BLaER1 treated with 17β-estradiol and CSF1 and Interleukin-3, amounts not matched to agents 10 nM and 100 nM (cell line): ENCODE results near the gene FBXO10.
A peak's percentile ranks its signal among the peaks of the same experiment; 100 is the strongest.
"Not testable (repeated sequence)": the region's sequence is repeated elsewhere in the genome, so short reads cannot be mapped to it uniquely, and the experiment has no call there.

Experiments
- H3K27ac ChIP-seq, 11 experiments: shearing (Covaris generic); formaldehyde crosslinking; 2 replicates each; pipeline ENCODE4 v1.8.1; 2022
- H3K27me3 ChIP-seq, 11 experiments: shearing (Covaris generic); formaldehyde crosslinking; 2 replicates each; pipeline ENCODE4 v1.8.1; 2022
- H3K36me3 ChIP-seq, 11 experiments: shearing (Covaris generic); formaldehyde crosslinking; 2 replicates each; pipeline ENCODE4 v1.8.1; 2022
- H3K4me1 ChIP-seq, 10 experiments: shearing (Covaris generic); formaldehyde crosslinking; 2 replicates each; pipeline ENCODE4 v1.8.1; 2022
- H3K4me2 ChIP-seq, 11 experiments: shearing (Covaris generic); formaldehyde crosslinking; 2 replicates each; pipeline ENCODE4 v1.8.1; 2022
- H3K4me3 ChIP-seq, 10 experiments: shearing (Covaris generic); formaldehyde crosslinking; 2 replicates each; pipeline ENCODE4 v1.8.1; 2022
- H3K9ac ChIP-seq, 11 experiments: shearing (Covaris generic); formaldehyde crosslinking; 2 replicates each; pipeline ENCODE4 v1.8.1; 2022
- H3K9me3 ChIP-seq, 11 experiments: shearing (Covaris generic); formaldehyde crosslinking; replicated peaks in 1 of 11; 2 replicates each; pipeline ENCODE4 v1.8.1; 2022
- H4K20me1 ChIP-seq, 11 experiments: shearing (Covaris generic); formaldehyde crosslinking; 2 replicates each; pipeline ENCODE4 v1.8.1; 2022
- Cebpa-rat ChIP-seq, 11 experiments: shearing (Covaris generic); IDR thresholded peaks; 2 replicates each; pipeline ENCODE4 v1.8.1; 2022

The FBXO10 gene

DNA sequence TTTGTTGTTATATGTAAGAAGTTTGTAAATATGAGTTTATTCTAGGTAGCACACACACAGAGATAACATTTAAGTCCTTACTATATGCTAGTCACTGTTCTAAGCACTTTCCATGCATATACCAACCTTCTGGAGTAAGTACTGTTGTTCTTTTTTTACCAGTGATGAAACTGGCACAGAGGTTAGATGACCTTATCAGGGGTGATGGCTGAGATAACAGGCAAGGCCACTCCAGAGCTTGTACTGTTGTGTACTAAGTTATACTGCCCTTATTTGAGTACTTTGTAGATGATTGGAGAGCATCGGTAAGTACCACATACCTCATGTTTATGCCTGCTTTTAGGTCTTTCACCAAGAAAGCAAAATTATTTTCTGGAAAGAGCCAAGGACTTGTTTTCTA lies 84.2 kb downstream of the FBXO10 start:
- H3K4me3 ChIP-seq: no peak overlapping the region
- TF ChIP-seq Cebpa-rat (IDR thresholded peaks at IDR 0.05): no peak
- H3K4me2 ChIP-seq: no peak overlapping the region
- H3K9me3 ChIP-seq: no peaks in the 10 kb centered on the region
- peaks cover 14 to 22% (median 20%) of the 10 kb centered on the region in 10 experiments for H3K4me1 ChIP-seq
- H4K20me1 ChIP-seq: peaks cover 0 to 58% (median 17%) of the 10 kb centered on the region in 11 experiments; a peak in 12 of 22 replicates
- no peak overlapping the region for H3K9ac ChIP-seq
- no peak overlapping the region for H3K27ac ChIP-seq
- H3K36me3 ChIP-seq: peaks cover 77 to 98% (median 93%) of the 10 kb centered on the region in 11 experiments
- H3K27me3 ChIP-seq: no peaks in the 10 kb centered on the region

DNA sequence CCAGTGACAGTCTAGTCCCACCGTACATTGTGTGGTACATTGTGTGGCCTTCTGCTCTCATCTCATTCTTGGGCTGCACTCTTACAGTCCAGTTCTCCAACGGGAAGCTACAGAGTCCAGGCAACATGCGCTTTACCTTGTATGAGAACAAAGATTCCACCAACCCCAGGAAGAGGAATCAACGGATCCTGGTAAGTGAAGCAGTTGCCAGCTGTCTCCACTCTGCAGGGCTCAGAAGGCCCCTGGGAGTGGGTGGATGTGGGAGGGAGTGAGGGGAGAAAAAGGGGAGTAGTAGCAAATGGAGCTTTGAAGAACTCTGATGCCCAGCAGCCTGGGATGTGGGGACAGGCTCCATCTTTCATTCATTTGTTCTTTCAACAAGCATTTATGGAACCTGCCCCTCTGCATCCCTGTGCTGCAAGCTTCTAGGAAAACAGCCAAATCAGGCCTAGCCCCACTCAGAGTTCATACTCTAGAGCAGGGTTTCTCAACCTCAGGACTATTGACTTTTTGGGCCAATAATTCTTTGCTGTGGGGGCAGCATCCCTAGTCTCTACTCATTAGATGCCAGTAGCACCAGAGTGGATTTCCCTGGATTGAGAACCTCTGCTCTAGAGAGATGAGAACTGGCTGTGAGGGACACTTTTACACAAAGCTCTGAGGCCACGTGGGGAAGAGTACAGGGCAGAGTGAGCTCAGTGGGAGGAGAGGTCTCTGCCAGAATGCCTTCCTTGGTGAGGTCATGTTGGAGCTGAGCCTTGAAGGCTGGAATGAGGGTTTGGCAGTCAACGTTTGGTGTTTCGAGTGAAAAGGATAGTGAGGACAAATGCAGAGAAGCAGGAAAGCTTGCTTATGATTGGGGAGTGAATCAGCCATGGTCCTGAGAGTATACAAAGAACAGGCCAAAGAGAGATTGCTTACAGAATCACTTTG lies 89.3 kb downstream of the FBXO10 start:
- Histone ChIP-seq H3K36me3 (peaks cover 29 to 47% (median 42%) of the 10 kb centered on the region in 11 experiments), H4K20me1 (peaks cover 0 to 32% (median 2%) of the 10 kb centered on the region in 11 experiments; a peak in 10 of 22 replicates), H3K27ac (peak overlapping the region in 10 of 11 experiments; percentile 59 to 88 (median 79); a peak in 21 of 22 replicates), H3K4me1 (peaks cover 25 to 37% (median 33%) of the 10 kb centered on the region in 10 experiments), H3K9ac (peak overlapping the region; percentile 80 to 93 (median 84)), H3K27me3 (no peaks in the 10 kb centered on the region), H3K4me3 (peak overlapping the region; percentile 69 to 92 (median 86)), H3K4me2 (peak overlapping the region; percentile 90 to 98 (median 96)), H3K9me3 (no peaks in the 10 kb centered on the region)
- TF ChIP-seq Cebpa-rat (IDR thresholded peaks at IDR 0.05): no peak

DNA sequence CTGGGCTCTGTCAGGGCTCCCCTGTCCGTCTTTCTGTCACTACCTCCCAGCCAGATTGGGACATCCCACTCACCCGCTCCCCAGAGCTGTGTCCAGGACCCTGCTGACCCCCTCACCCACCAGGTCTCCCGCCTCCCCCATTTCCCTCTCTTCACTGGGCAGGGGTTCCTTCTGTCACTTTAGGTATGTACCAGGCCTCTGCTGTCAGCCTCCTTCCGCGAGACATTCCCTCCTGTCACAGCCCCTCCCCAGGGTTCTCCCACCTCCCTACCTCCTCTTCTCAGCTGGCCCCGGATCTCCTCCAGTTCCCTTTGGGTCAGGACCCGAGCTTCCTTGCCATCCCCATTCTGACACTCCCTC lies 89.9 kb downstream of the FBXO10 start:
- Histone ChIP-seq H3K27ac (peak overlapping the region in 10 of 11 experiments; percentile 59 to 88 (median 79); a peak in 21 of 22 replicates), H3K36me3 (peaks cover 23 to 41% (median 36%) of the 10 kb centered on the region in 11 experiments)

DNA sequence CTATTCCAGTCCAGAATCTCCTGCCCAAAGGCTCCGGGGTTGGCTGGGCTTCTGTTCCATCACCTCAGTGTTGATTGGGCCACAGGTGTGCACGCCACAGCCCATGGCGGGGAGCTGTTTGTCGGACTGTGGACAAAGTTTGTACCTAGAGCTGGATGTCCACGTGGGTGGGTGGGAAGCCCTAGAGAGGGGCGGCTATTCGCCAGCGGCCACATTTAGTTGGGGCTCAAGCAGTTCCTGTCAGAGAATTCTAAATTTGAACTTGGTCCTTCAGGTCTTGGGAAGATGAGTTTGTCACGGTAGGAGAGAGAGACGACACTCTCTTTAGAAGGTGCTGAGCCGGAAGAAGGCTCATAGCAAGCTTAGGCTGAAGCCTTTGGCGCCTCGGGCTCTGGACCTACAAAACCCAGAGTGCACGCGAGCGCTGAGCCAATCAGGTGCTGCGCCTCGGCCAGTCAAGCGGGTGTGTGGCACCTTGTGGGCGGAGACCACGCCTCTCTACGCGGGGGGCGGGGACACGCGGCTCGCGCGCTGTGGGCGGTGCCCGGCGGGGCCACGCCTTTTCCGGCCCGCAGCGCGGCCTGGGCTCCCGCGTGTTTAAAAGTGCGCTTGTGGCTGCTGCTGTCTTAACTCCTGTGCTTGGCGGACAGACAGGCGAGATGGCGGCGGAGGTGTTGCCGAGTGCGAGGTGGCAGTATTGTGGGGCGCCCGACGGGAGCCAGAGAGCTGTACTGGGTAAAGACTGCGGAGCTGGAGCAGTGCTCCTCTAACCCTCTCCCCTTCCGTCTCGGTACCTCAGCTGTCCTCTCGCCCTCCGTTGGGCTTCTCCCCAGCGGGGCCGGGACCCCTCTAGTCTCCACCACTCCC lies 90.6 kb downstream of the FBXO10 start, which contains the start of gene POLR1E:
Gene POLR1E (plus strand): TSS at position 560 of the 867 bp plus-strand sequence. CDS start 100 bp downstream, at position 660.
- peaks cover 17 to 35% (median 30%) of the 10 kb centered on the region in 11 experiments for H3K36me3 ChIP-seq
- no peaks in the 10 kb centered on the region for H3K9me3 ChIP-seq
- peak within 1 kb of the TSS in 10 of 11 experiments; percentile 59 to 88 (median 79); a peak in 21 of 22 replicates for H3K27ac ChIP-seq
- H3K4me1 ChIP-seq: peaks cover 25 to 47% (median 36%) of the 10 kb centered on the region in 10 experiments
- H3K4me3 ChIP-seq: peak within 1 kb of the TSS; percentile 69 to 92 (median 86)
- peak within 1 kb of the TSS; percentile 80 to 93 (median 84) for H3K9ac ChIP-seq
- TF ChIP-seq Cebpa-rat (IDR thresholded peaks at IDR 0.05): no peak
- no peaks in the 10 kb centered on the region for H3K27me3 ChIP-seq
- peak within 1 kb of the TSS; percentile 90 to 98 (median 96) for H3K4me2 ChIP-seq
- H4K20me1 ChIP-seq: peaks cover 0 to 32% (median 0%) of the 10 kb centered on the region in 11 experiments; a peak in 9 of 22 replicates

More for the DNA sequence above, 89.9 kb downstream of the FBXO10 start:
- Histone ChIP-seq H3K4me3 (peak overlapping the region; percentile 69 to 92 (median 86)), H3K4me1 (peaks cover 25 to 43% (median 33%) of the 10 kb centered on the region in 10 experiments), H3K9ac (peak overlapping the region; percentile 80 to 93 (median 84)), H3K27me3 (no peaks in the 10 kb centered on the region), H3K4me2 (peak overlapping the region; percentile 90 to 98 (median 96)), H4K20me1 (peaks cover 0 to 32% (median 0%) of the 10 kb centered on the region in 11 experiments; a peak in 9 of 22 replicates), H3K9me3 (no peaks in the 10 kb centered on the region)
- TF ChIP-seq Cebpa-rat (IDR thresholded peaks at IDR 0.05): no peak

DNA sequence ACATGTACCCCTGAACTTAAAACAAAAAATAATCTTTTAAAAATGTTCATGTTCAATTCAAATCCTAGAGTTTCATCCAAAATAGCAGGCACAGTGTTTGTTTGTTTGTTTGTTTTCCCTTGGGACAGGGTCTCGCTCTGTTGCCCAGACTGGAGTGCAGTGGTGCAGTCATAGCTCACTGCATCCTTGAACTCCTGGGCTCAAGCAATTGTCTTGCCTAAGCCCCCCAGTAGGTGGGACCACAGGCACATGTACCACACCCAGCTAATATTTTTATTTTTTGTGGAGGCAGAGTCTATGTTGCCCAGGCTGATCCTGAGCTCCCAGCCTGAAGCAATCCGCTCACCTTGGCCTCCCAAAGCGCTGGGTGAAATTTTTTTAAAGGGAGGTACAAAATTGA lies 95.4 kb downstream of the FBXO10 start:
- no peak overlapping the region for H3K27ac ChIP-seq
- no peaks in the 10 kb centered on the region for H4K20me1 ChIP-seq
- TF ChIP-seq Cebpa-rat (IDR thresholded peaks at IDR 0.05): no peak
- H3K9me3 ChIP-seq: peaks cover 1 to 5% (median 4%) of the 10 kb centered on the region in 11 experiments; a peak in 19 of 22 replicates
- H3K4me1 ChIP-seq: peaks cover 4 to 23% (median 11%) of the 10 kb centered on the region in 10 experiments; a peak in 16 of 20 replicates
- no peaks in the 10 kb centered on the region for H3K27me3 ChIP-seq
- H3K4me3 ChIP-seq: no peak overlapping the region
- no peak overlapping the region for H3K9ac ChIP-seq
- no peaks in the 10 kb centered on the region for H3K36me3 ChIP-seq
- H3K4me2 ChIP-seq: peak overlapping the region in 3 of 11 experiments; percentile 3 to 28 (median 9); a peak in 1 of 22 replicates

DNA sequence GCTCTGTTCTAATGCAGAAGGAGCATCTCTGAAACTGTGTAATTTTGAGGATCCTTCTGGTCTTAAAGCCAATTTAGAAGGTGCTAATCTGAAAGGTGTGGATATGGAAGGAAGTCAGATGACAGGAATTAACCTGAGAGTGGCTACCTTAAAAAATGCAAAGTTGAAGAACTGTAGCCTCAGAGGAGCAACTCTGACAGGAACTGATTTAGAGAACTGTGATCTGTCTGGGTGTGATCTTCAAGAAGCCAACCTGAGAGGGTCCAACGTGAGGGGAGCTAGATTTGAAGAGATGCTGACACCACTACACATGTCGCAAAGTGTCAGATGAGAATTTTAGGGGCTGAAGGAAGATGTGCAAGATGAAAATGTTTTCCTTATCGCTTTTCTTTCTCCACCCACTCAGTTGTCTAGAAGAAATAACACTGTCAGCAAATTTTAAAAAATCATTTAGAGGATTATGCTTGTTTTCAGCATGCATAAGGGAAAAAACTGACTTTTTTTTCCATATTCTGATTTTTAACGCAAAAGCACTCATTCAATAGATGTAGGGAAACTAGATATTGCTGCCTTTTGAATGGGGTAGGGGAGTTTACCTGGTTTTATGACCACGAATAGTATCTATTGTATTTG lies 98.1 kb downstream of the FBXO10 start:
- H3K36me3 ChIP-seq, H3K9ac ChIP-seq, H3K4me3 ChIP-seq, H4K20me1 ChIP-seq, H3K4me2 ChIP-seq, H3K27ac ChIP-seq, H3K27me3 ChIP-seq: not testable (repeated sequence)
- Histone ChIP-seq H3K9me3 (peaks cover 24 to 31% (median 28%) of the 10 kb centered on the region in 11 experiments), H3K4me1 (peaks cover 0 to 16% (median 5%) of the 10 kb centered on the region in 10 experiments; a peak in 9 of 20 replicates)

DNA sequence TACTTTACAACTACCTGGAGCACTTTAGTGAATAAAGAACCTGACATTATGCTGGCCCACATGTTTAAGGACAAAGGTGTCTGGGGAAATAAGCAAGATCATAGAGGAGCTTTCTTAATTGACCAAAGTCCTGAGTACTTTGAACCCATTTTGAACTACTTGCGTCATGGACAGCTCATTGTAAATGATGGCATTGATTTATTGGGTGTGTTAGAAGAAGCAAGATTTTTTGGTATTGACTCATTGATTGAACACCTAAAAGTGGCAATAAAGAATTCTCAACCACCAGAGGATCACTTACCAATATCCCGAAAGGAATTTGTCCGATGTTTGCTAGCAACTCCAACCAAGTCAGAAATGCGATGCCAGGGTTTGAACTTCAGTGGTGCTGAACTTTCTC lies 98.7 kb downstream of the FBXO10 start:
- H3K4me3 ChIP-seq, H3K36me3 ChIP-seq, H3K27me3 ChIP-seq, H3K27ac ChIP-seq, H4K20me1 ChIP-seq, H3K9ac ChIP-seq, H3K4me2 ChIP-seq: not testable (repeated sequence)
- peaks cover 0 to 19% (median 5%) of the 10 kb centered on the region in 10 experiments; a peak in 13 of 20 replicates for H3K4me1 ChIP-seq
- H3K9me3 ChIP-seq: peaks cover 24 to 32% (median 28%) of the 10 kb centered on the region in 11 experiments

DNA sequence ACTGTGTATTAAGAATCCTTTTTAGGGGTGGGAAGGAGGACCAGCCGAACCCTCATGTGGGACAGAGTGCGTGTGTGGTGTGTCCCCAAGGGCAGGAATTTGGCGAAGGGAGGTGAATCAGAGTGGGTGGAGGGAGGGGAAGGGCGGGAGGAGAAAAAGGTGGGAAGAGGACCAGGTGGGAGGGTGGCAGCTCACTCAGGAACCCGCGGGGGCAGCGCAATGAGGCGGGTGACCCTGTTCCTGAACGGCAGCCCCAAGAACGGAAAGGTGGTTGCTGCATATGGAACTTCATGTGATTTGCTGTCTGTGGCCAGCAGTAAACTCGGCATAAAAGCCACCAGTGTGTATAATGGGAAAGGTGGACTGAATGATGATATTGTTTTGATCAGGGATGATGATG lies 99.2 kb downstream of the FBXO10 start:
- Histone ChIP-seq H3K4me3 (no peak overlapping the region), H3K9ac (no peak overlapping the region), H3K4me1 (peaks cover 0 to 20% (median 8%) of the 10 kb centered on the region in 10 experiments; a peak in 13 of 20 replicates), H3K27ac (no peak overlapping the region), H3K36me3 (no peaks in the 10 kb centered on the region), H3K27me3 (no peaks in the 10 kb centered on the region), H3K9me3 (peaks cover 24 to 32% (median 28%) of the 10 kb centered on the region in 11 experiments), H3K4me2 (no peak overlapping the region), H4K20me1 (no peaks in the 10 kb centered on the region)
- TF ChIP-seq Cebpa-rat (IDR thresholded peaks at IDR 0.05): no peak
